Stimulated activated naive CD8-positive, alpha-beta T cell treated with anti-CD3 and anti-CD28 coated beads, Interleukin-15, Interleukin-2, amounts not matched to agents 100 ng/mL and 50 ng/mL, for 24 hours (primary cell): Measurements from ENCODE around the gene PCCB.
"Not testable (repeated sequence)": the region's sequence is repeated elsewhere in the genome, so short reads cannot be mapped to it uniquely, and the experiment has no call there.

Experiments used
- H3K27ac Mint-ChIP-seq: one replicate; pipeline ENCODE4 v1.8.0; 2021; ENCODE audit warnings: mild to moderate bottlenecking, mixed read lengths
- H3K27me3 Mint-ChIP-seq: one replicate; pipeline ENCODE4 v1.8.0; 2021; ENCODE audit warnings: mixed read lengths
- H3K36me3 Mint-ChIP-seq: one replicate; pipeline ENCODE4 v1.8.0; 2021; ENCODE audit warnings: low read depth, mixed read lengths
- H3K4me1 Mint-ChIP-seq: one replicate; pipeline ENCODE4 v1.8.0; 2021; ENCODE audit warnings: low read depth, mixed read lengths
- H3K4me3 Mint-ChIP-seq: one replicate; pipeline ENCODE4 v1.8.0; 2021; ENCODE audit warnings: mild to moderate bottlenecking, mixed read lengths
- H3K9me3 Mint-ChIP-seq: one replicate; pipeline ENCODE4 v1.8.0; 2021; ENCODE audit warnings: mixed read lengths

Gene PCCB

DNA sequence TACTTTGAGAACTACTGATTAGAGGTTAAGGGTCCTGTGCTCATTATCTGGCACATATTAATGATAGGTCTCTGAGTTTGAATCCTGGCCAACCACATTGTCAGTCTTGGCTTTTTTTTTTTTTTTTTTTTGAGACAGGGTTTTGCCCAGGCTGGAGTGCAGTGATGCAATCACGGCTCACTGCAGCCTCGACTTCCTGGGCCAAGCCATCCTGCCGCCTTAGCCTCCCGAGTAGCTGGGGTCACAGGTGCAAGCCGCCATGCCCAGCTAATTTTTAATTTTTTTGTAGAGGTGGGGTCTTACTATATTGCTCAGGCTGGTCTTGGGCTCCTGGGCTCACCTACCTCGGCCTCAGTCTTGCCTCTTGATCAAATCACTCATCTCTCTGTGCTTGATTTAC is 547 bp upstream of the PCCB start:
- Mint-ChIP-seq H3K36me3 (no peaks in the 10 kb centered on the region), H3K27ac (peak overlapping the region; percentile 88), H3K4me1 (peaks cover 20% of the 10 kb centered on the region), H3K27me3 (no peaks in the 10 kb centered on the region), H3K4me3 (peak overlapping the region; percentile 90), H3K9me3 (no peaks in the 10 kb centered on the region)

DNA sequence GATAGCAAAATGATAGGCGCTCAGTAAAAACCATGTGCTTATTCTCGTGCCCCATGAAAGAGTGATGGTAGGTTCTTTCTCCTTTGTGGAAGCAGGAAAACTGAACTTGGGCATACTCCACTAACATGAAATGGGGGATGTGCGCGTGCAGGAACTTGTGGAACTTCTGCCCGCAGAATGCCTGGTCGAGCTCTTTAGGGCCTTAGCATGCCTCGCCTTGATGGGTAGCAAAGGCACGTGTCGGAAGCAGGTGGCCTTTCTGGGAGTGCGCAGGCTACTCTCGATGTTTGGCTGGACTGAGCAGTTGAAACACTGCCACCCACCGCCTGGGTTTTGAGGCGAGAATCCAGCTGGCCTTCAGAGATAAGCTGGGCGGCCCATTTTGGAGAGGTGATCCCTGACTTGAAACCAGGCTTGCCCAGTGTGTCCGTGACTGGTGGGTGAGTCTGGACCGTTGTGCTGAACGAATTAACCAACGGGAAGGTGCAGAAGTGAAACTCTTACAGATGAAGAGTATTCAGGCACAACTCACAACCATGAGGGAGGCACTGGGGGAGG is 842 bp downstream of the PCCB start:
- no peaks in the 10 kb centered on the region for H3K9me3 Mint-ChIP-seq
- peaks cover 9% of the 10 kb centered on the region for H3K36me3 Mint-ChIP-seq
- H3K4me3 Mint-ChIP-seq = peak overlapping the region; percentile 90
- H3K4me1 Mint-ChIP-seq = peaks cover 20% of the 10 kb centered on the region
- peak overlapping the region; percentile 88 for H3K27ac Mint-ChIP-seq
- H3K27me3 Mint-ChIP-seq = no peaks in the 10 kb centered on the region

DNA sequence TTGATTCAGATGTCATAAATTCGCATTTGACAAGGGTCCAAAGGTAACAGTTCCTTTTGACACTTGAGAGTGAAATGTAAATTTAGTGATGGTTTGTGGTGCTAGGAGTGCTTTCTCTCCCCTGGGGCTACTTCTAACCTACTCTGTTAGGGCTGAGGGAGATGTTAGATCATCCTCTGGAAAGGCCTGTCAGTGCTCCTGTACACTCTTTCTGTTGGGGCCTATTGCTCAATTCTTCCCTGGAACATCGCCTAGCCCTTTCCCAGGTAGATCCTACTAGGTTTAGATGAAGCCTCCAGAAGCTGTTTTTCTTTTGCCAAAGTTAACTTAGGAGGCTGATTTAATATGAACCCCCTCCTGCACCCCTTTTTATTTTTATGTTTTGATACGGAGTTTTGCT is 1.4 kb downstream of the PCCB start:
- peaks cover 14% of the 10 kb centered on the region for H3K36me3 Mint-ChIP-seq
- peak overlapping the region; percentile 90 for H3K4me3 Mint-ChIP-seq
- H3K4me1 Mint-ChIP-seq = peaks cover 20% of the 10 kb centered on the region
- no peaks in the 10 kb centered on the region for H3K27me3 Mint-ChIP-seq
- peak overlapping the region; percentile 88 for H3K27ac Mint-ChIP-seq
- no peaks in the 10 kb centered on the region for H3K9me3 Mint-ChIP-seq

DNA sequence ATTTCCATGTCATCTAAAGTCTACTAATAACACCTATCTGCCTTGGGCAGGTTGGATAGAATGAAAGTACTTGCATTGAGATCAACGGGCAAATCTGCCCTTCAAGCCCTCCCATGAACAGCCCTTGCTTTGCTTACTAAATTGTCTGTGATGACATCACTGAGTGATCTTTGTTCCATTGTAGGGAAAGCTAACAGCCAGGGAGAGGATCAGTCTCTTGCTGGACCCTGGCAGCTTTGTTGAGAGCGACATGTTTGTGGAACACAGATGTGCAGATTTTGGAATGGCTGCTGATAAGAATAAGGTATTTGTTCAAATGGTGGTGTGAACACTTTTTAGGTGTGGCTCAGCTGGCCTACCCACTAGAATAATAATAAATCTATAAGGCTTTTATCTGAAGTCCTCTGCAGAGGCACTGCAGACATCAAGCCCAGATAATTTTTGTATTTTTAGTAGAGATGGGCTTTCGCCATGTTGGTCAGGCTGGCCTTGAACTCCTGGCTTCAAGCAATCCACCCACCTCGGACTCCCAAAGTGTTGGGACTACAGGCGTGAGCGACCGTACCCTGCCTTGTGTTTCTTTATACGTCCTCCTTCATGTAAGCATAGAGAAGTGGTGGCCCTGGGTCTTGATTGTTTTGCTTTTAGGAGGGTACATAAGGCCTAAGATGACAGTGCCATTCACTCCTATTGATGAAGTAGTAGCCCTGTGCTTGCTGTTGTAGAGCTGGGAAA is 5.7 kb downstream of the PCCB start:
- Mint-ChIP-seq H3K4me1 (peaks cover 12% of the 10 kb centered on the region), H3K4me3 (no peak overlapping the region), H3K27ac (no peak overlapping the region), H3K9me3 (no peaks in the 10 kb centered on the region), H3K36me3 (peaks cover 39% of the 10 kb centered on the region), H3K27me3 (no peaks in the 10 kb centered on the region)

DNA sequence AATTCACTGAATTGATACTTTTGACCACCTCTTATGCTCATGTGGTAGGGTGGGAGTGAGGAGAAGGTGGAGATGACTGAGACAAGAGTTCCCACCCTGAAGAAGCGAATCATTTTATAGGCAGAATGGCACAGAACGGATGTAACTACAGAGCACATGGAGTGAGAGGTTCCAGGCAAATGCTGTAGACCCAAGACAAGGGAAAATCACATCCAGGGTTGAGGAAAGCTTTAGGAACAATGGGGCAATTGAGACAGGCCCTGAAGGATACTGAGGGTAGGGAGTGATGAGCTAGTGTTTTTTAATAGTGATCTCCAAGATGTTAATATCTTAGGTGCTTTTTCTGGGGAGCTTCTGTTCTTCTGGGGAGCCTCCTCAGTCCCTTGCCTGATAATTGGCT is 8.1 kb downstream of the PCCB start:
- H3K36me3 Mint-ChIP-seq = peaks cover 58% of the 10 kb centered on the region
- H3K4me3 Mint-ChIP-seq = no peak overlapping the region
- H3K27ac Mint-ChIP-seq = no peak overlapping the region
- H3K4me1 Mint-ChIP-seq = no peaks in the 10 kb centered on the region
- H3K27me3 Mint-ChIP-seq = no peaks in the 10 kb centered on the region
- H3K9me3 Mint-ChIP-seq = no peaks in the 10 kb centered on the region

DNA sequence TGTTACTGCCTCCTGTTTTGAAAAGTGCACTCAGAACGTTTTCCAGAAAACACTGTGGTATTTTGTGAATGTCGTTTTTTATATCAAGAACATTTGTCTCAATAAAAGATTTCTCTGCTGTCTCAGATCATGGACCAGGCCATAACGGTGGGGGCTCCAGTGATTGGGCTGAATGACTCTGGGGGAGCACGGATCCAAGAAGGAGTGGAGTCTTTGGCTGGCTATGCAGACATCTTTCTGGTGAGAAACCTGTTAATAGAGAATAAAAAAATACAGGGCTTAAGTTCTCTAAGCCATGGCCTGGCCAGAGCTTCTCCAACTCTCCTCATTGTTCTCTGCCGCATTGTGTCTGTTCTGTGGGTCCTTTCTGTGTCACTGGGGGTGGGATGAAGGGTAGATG is 11.7 kb downstream of the PCCB start:
- Mint-ChIP-seq H3K4me1 (no peaks in the 10 kb centered on the region), H3K4me3 (no peak overlapping the region), H3K36me3 (peaks cover 64% of the 10 kb centered on the region), H3K27me3 (no peaks in the 10 kb centered on the region), H3K9me3 (no peaks in the 10 kb centered on the region), H3K27ac (no peak overlapping the region)

DNA sequence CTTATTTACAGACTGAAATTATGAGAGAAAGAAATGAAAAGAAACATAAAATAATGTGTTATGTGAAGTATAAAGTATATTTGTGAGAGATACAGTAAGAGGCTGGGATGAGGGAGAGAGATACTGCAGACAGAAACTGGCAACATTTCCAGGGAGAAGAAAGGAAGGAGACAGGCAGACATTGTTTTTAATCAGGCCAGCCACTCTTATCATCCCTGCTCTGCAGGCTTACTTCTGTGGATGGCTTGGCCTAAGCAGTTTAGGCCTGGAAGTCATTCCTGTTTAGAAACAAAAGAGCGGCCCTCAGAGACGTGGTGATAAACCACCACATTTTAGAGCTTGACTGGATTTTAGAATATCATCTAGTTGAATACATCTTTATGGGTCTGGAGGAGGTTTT is 12.4 kb downstream of the PCCB start:
- Mint-ChIP-seq H3K9me3 (no peaks in the 10 kb centered on the region), H3K36me3 (peaks cover 60% of the 10 kb centered on the region), H3K27me3 (no peaks in the 10 kb centered on the region), H3K4me1 (no peaks in the 10 kb centered on the region), H3K27ac (no peak overlapping the region), H3K4me3 (no peak overlapping the region)

DNA sequence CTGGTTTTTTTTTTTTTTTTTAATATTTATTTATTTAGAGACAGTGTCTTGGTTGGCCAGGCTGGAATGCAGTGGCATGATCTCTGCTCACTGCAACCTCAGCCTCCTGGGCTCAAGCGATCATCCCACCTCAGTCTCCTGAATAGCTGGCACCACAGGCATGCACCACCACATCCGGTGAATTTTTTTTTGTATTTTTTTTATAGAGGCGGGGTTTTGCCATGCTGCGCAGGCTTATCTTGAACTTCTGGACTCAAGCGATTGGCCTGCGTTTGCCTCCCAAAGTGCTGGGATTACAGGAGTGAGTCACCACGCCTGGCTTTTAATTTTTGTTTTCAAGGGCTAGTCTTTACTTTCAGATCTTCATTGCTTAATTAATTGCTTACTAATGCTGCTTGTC is 13.1 kb downstream of the PCCB start:
- Mint-ChIP-seq H3K4me3 (no peak overlapping the region), H3K27ac (no peak overlapping the region), H3K4me1 (no peaks in the 10 kb centered on the region), H3K36me3 (peaks cover 57% of the 10 kb centered on the region), H3K9me3 (no peaks in the 10 kb centered on the region), H3K27me3 (no peaks in the 10 kb centered on the region)

DNA sequence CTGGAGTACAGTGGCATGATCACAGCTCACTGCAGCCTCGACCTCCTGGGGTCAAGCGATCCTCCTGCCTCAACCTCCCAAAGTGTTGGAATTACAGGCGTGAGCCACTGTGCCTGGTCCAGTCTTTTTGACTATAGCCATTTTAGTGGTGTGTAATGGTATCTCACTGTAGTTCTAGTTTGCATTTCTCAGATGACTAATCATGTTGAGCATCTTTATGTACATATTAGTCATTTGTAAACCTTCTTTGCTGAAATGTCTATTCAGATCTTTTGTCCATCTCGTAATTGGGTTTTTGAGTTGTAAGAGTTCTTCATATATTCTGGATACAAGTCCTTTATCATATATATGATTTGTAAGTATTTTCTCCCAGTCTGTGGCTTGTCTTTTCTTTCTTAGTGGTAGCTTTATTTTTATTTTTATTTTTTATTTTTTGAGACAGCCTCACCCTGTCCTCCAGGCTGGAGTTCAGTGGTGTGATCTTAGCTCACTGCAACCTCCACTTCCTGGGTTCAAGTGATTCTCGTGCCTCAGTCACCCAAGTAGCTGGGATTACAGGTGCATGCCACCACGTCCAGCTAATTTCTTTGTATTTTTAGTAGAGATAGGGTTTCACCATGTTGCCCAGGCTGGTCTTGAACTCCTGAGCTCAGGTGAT is 16.5 kb downstream of the PCCB start:
- peaks cover 12% of the 10 kb centered on the region for H3K4me1 Mint-ChIP-seq
- H3K27ac Mint-ChIP-seq, H3K4me3 Mint-ChIP-seq, H3K9me3 Mint-ChIP-seq, H3K27me3 Mint-ChIP-seq: not testable (repeated sequence)
- peaks cover 67% of the 10 kb centered on the region for H3K36me3 Mint-ChIP-seq

DNA sequence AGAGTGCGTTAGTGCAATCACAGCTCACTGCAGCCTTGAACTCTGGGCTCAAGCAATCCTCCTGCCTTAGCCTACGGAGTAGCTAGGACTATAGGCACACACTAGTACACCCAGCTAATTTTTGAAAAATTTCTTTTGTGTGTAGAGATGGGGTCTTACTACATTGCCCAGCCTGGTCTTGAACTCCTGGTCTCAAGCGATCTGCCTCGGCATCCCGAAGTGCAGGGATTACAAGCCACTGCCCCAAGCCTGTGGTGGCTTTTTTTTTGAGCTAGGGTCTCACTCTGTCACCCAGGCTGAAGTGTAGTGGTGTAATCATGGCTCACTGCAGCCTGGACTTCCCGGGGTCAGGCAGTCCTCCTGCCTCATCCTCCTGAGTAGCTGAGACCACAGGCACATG is 17.1 kb downstream of the PCCB start:
- H3K27ac Mint-ChIP-seq = no peak overlapping the region
- peaks cover 62% of the 10 kb centered on the region for H3K36me3 Mint-ChIP-seq
- H3K9me3 Mint-ChIP-seq = no peaks in the 10 kb centered on the region
- no peak overlapping the region for H3K4me3 Mint-ChIP-seq
- H3K27me3 Mint-ChIP-seq = no peaks in the 10 kb centered on the region
- H3K4me1 Mint-ChIP-seq = peaks cover 18% of the 10 kb centered on the region

DNA sequence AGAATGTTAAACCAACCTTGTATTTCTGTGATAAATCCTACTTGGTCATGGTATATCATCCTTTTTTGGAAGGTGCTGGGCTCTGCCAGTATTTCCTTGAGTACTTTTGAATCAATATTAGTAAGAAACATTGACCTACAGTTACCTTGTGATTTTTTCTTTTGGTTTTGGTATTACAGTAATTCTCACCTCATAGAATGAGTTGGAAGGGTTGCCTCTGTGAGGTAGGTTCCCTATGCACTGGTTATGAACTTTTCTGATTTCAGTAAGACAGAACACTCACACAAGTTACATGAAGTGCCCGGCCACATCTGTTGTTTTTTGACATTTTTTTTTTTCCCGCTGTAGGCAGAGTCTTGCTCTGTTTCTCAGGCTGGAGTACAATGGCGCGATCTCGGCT is 20.0 kb downstream of the PCCB start:
- Mint-ChIP-seq H3K27me3 (no peaks in the 10 kb centered on the region), H3K27ac (no peak overlapping the region), H3K4me3 (no peak overlapping the region), H3K9me3 (peaks cover 6% of the 10 kb centered on the region), H3K36me3 (peaks cover 69% of the 10 kb centered on the region), H3K4me1 (peaks cover 32% of the 10 kb centered on the region)

DNA sequence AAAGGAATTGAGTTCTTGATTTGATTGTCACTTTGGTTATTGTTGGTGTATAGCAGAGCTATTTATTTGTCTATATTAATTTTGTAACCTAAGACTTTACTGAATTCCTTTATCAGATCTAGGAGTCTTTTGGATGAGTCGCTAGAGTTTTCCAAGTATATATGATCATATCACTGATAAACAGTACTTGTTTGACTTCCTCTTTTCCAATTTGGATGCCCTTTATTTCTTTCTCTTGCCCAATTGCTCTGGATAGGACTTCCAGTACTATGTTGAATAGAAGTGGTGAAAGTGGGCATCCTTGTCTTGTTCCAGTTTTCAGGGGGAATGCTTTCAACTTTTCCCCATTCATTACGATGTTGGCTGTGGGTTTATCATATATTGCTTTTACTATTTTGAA is 21.5 kb downstream of the PCCB start:
- H3K27me3 Mint-ChIP-seq, H3K27ac Mint-ChIP-seq, H3K4me3 Mint-ChIP-seq, H3K9me3 Mint-ChIP-seq: not testable (repeated sequence)
- H3K36me3 Mint-ChIP-seq = peaks cover 64% of the 10 kb centered on the region
- H3K4me1 Mint-ChIP-seq = peaks cover 32% of the 10 kb centered on the region

DNA sequence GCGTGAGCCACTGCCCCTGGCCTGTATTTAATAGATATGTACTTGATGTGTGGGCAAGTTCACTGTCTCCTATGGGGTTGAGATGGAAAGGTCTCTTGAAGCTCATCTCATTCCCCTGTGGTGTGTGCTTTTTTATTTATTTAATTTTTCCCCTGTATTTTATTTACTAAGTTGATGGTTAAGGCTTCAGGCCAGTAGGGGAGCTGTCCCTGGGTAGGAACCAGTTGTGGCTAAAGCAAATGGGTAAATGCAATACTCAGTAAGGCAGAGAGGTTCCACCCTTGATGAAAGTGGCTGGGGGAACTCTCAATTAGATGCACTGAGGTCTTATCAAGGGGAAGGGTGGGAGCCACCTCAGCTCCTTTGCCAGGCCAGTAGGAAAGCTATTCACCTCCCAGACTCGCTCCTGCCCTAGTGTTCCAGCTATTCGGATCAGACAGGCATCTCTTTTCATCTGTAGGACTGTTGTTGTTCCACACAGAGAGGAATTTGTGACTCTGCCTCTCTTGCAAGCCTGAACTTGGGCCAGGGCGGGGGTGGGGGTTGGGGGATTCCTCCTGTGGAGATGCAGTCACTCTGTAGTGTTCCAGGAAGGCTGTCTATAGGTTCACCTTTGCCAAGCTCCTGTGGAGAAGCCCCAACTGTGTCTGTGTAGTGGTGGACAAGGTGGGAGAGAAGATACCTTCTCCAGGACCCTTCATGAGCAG is 26.1 kb downstream of the PCCB start:
- Mint-ChIP-seq H3K4me3 (no peak overlapping the region), H3K9me3 (peaks cover 25% of the 10 kb centered on the region), H3K27ac (no peak overlapping the region), H3K36me3 (peaks cover 71% of the 10 kb centered on the region), H3K4me1 (peaks cover 23% of the 10 kb centered on the region), H3K27me3 (no peaks in the 10 kb centered on the region)

DNA sequence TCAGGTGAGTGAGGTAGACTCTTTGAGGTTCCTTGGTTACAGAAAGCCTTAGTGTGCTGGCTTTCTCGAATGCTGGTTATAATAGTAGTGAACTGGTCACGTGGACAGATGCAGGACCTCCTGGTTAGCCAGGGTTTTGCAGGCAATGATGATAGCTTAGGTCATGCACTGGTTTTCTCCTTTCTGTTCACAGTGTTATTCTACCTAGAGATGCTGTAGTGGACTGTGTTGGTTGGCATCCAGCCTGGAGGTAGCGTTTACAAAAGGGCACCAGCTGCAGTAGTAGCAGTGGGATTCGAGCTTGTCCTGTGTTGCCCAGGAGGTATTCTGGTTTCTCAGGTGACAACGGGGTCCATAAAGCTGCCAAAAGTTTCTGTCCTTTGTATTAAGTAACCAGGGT is 27.0 kb downstream of the PCCB start:
- peaks cover 24% of the 10 kb centered on the region for H3K4me1 Mint-ChIP-seq
- H3K27ac Mint-ChIP-seq = no peak overlapping the region
- H3K4me3 Mint-ChIP-seq = no peak overlapping the region
- H3K27me3 Mint-ChIP-seq = no peaks in the 10 kb centered on the region
- H3K36me3 Mint-ChIP-seq = peaks cover 75% of the 10 kb centered on the region
- peaks cover 29% of the 10 kb centered on the region for H3K9me3 Mint-ChIP-seq

DNA sequence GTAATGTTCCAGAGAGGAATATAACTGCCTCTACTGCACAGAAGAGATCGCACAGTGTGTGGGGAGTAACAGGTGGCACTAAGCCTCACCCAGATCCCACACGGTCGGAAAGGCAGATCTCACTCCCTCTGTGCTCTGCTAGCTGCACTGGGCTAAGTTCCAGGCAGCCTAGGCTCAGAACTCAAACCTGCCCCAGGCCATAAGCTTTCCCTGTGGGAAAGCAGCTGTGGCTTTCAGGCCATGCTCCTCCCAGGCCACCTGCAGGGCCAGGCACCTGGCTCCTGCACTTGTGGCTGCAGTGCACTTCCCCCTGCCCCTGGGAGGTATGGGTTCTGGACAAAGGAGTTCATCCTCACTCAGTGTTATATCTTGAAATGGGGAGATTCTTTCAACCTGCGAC is 27.5 kb downstream of the PCCB start:
- no peak overlapping the region for H3K27ac Mint-ChIP-seq

More for the DNA sequence above, 27.5 kb downstream of the PCCB start:
- peaks cover 75% of the 10 kb centered on the region for H3K36me3 Mint-ChIP-seq
- H3K9me3 Mint-ChIP-seq = peaks cover 29% of the 10 kb centered on the region
- H3K27me3 Mint-ChIP-seq = no peaks in the 10 kb centered on the region
- H3K4me3 Mint-ChIP-seq = no peak overlapping the region
- H3K4me1 Mint-ChIP-seq = peaks cover 23% of the 10 kb centered on the region
